B cell (primary cell): Measurements from ENCODE around the gene POLE.

Experiments used
- EZH2 ChIP-seq: IDR thresholded peaks from 2 replicates; pipeline ENCODE4 v1.6.1; 2012; ENCODE audit warnings: borderline replicate concordance, low read depth, mild to moderate bottlenecking, moderate library complexity, low read length; ENCODE audit not compliant: insufficient read depth, poor library complexity, severe bottlenecking
- TF ChIP-seq, protein P1 (sequence below): fragments of 200-600 bp; IDR thresholded peaks from one replicate; pipeline ENCODE4 v1.8.0; 2022; ENCODE audit warnings: antibody characterized with exemption, mild to moderate bottlenecking

GRCh38 chr12:132606466-132606865 lies 80.7 kb downstream of the POLE start:
- TF ChIP-seq EZH2 = no peak
- TF ChIP-seq, protein P1, sequence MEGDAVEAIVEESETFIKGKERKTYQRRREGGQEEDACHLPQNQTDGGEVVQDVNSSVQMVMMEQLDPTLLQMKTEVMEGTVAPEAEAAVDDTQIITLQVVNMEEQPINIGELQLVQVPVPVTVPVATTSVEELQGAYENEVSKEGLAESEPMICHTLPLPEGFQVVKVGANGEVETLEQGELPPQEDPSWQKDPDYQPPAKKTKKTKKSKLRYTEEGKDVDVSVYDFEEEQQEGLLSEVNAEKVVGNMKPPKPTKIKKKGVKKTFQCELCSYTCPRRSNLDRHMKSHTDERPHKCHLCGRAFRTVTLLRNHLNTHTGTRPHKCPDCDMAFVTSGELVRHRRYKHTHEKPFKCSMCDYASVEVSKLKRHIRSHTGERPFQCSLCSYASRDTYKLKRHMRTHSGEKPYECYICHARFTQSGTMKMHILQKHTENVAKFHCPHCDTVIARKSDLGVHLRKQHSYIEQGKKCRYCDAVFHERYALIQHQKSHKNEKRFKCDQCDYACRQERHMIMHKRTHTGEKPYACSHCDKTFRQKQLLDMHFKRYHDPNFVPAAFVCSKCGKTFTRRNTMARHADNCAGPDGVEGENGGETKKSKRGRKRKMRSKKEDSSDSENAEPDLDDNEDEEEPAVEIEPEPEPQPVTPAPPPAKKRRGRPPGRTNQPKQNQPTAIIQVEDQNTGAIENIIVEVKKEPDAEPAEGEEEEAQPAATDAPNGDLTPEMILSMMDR = no peak
